Transverse colon (tissue), 3 donors: ENCODE measurements around the gene BBS1.

Experiments used
- EP300 ChIP-seq: sonication (generic); formaldehyde crosslinking; IDR thresholded peaks from one replicate; pipeline ENCODE4 v1.6.1; 2017; ENCODE audit warnings: antibody characterized with exemption, low read depth
- POLR2A ChIP-seq: fragments of 450-650 bp; IDR thresholded peaks from one replicate; pipeline ENCODE4 v1.6.1; 2016; ENCODE audit warnings: antibody characterized with exemption, mild to moderate bottlenecking, moderate library complexity
- TF ChIP-seq, protein P1 (sequence below), 5 experiments: fragments of 200-600 bp in 3 of 5; fragments of 450-650 bp in 2 of 5; sonication (generic) in 3 of 5; IDR thresholded peaks; 1 replicate in 2 of 5; 2 replicates in 3 of 5; pipeline ENCODE4 v1.5.1; 2016 to 2017; ENCODE audit warnings: antibody characterized with exemption in 5 of 5, inconsistent platforms in 3 of 5, mild to moderate bottlenecking in 2 of 5, moderate library complexity in 1 of 5

GRCh38 chr11:66563832-66564231, 53.4 kb downstream of the BBS1 start:
- TF ChIP-seq POLR2A (no peak), EP300 (no peak)
- TF ChIP-seq, protein P1, sequence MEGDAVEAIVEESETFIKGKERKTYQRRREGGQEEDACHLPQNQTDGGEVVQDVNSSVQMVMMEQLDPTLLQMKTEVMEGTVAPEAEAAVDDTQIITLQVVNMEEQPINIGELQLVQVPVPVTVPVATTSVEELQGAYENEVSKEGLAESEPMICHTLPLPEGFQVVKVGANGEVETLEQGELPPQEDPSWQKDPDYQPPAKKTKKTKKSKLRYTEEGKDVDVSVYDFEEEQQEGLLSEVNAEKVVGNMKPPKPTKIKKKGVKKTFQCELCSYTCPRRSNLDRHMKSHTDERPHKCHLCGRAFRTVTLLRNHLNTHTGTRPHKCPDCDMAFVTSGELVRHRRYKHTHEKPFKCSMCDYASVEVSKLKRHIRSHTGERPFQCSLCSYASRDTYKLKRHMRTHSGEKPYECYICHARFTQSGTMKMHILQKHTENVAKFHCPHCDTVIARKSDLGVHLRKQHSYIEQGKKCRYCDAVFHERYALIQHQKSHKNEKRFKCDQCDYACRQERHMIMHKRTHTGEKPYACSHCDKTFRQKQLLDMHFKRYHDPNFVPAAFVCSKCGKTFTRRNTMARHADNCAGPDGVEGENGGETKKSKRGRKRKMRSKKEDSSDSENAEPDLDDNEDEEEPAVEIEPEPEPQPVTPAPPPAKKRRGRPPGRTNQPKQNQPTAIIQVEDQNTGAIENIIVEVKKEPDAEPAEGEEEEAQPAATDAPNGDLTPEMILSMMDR (IDR thresholded peaks at IDR 0.05), result no peak
